H9 (cell line): ENCODE data around the gene HHAT. TPM values are rescaled to one million over a fixed set of nuclear protein-coding genes. Genes with fewer than 3 reads are reported as not detected.

ENCODE experiments used
- DNase-seq: peaks from one replicate; pipeline ENCODE4 v3.0.0-alpha.2; 2017
- H2AFZ ChIP-seq: one replicate; pipeline ENCODE4 v1.6.1; 2013; ENCODE audit warnings: mild to moderate bottlenecking, low read length, control low read depth, moderate library complexity
- H2AK5ac ChIP-seq: 2 replicates; pipeline ENCODE4 v1.6.1; 2013; ENCODE audit warnings: low read length, control low read depth, mixed read lengths; ENCODE audit not compliant: insufficient read length
- H2BK120ac ChIP-seq: one replicate; pipeline ENCODE4 v1.6.1; 2013; ENCODE audit warnings: low read depth, mild to moderate bottlenecking, low read length, control low read depth, inconsistent platforms; ENCODE audit not compliant: poor library complexity, severe bottlenecking
- H2BK12ac ChIP-seq: 2 replicates; pipeline ENCODE4 v1.6.1; 2013; ENCODE audit warnings: low read length, control low read depth, mixed read lengths, low read depth; ENCODE audit not compliant: insufficient read length
- H2BK15ac ChIP-seq: 2 replicates; pipeline ENCODE4 v1.6.1; 2013; ENCODE audit warnings: low read depth, low read length, control low read depth
- H2BK20ac ChIP-seq: one replicate; pipeline ENCODE4 v1.6.1; 2013; ENCODE audit warnings: low read depth, mild to moderate bottlenecking, low read length, control low read depth, inconsistent platforms; ENCODE audit not compliant: poor library complexity, severe bottlenecking
- H2BK5ac ChIP-seq: 2 replicates; pipeline ENCODE4 v1.6.1; 2013; ENCODE audit warnings: low read length, control low read depth, mixed read lengths; ENCODE audit not compliant: insufficient read length
- H3K14ac ChIP-seq: 2 replicates; pipeline ENCODE4 v1.6.1; 2013; ENCODE audit warnings: low read length, control low read depth; ENCODE audit not compliant: insufficient read depth
- H3K18ac ChIP-seq: 2 replicates; pipeline ENCODE4 v1.6.1; 2013; ENCODE audit warnings: low read depth, mild to moderate bottlenecking, mixed read lengths, low read length, control low read depth; ENCODE audit not compliant: insufficient read length
- H3K23ac ChIP-seq: 2 replicates; pipeline ENCODE4 v1.6.1; 2013; ENCODE audit warnings: low read length, control low read depth, mixed read lengths, low read depth; ENCODE audit not compliant: insufficient read length
- H3K23me2 ChIP-seq: 2 replicates; pipeline ENCODE4 v1.6.1; 2013; ENCODE audit warnings: low read depth, mild to moderate bottlenecking, mixed read lengths, low read length, control low read depth; ENCODE audit not compliant: insufficient read length, poor library complexity, severe bottlenecking
- H3K27ac ChIP-seq: 2 replicates; pipeline ENCODE4 v1.5.1; 2013; ENCODE audit warnings: low read length, control low read depth, mixed read lengths, low read depth; ENCODE audit not compliant: insufficient read length
- H3K27me3 ChIP-seq: 2 replicates; pipeline ENCODE4 v1.6.1; 2013; ENCODE audit warnings: low read length, control low read depth, inconsistent platforms; ENCODE audit not compliant: insufficient read depth
- H3K4ac ChIP-seq: 2 replicates; pipeline ENCODE4 v1.6.1; 2013; ENCODE audit warnings: low read depth, mild to moderate bottlenecking, control low read depth, inconsistent platforms, low read length, moderate library complexity
- H3K4me1 ChIP-seq: 2 replicates; pipeline ENCODE4 v1.6.1; 2013; ENCODE audit warnings: low read length, control low read depth, inconsistent platforms; ENCODE audit not compliant: insufficient read depth
- H3K4me2 ChIP-seq: 2 replicates; pipeline ENCODE4 v1.6.1; 2013; ENCODE audit warnings: low read length, control low read depth, mixed read lengths; ENCODE audit not compliant: insufficient read length, insufficient read depth
- H3K56ac ChIP-seq: 2 replicates; pipeline ENCODE4 v1.6.1; 2013; ENCODE audit warnings: low read depth, mild to moderate bottlenecking, mixed read lengths, low read length, control low read depth; ENCODE audit not compliant: insufficient read length
- H3K79me1 ChIP-seq: 2 replicates; pipeline ENCODE4 v1.6.1; 2013; ENCODE audit warnings: low read depth, mild to moderate bottlenecking, moderate library complexity, low read length, control low read depth, inconsistent platforms; ENCODE audit not compliant: insufficient read depth, poor library complexity, severe bottlenecking
- H3K79me2 ChIP-seq: 2 replicates; pipeline ENCODE4 v1.6.1; 2013; ENCODE audit warnings: low read length, control low read depth, inconsistent platforms; ENCODE audit not compliant: insufficient read depth
- H3K9ac ChIP-seq: 2 replicates; pipeline ENCODE4 v1.6.1; 2013; ENCODE audit warnings: low read length, control low read depth, mixed read lengths; ENCODE audit not compliant: insufficient read length; ENCODE audit errors: extremely low read depth
- H3K9me3 ChIP-seq: one replicate; pipeline ENCODE4 v1.6.1; 2013; ENCODE audit warnings: low read depth, low read length, inconsistent platforms; ENCODE audit not compliant: control insufficient read depth
- H3T11ph ChIP-seq: one replicate; pipeline ENCODE4 v1.6.1; 2013; ENCODE audit warnings: mild to moderate bottlenecking, low read length, control low read depth, inconsistent platforms
- H4K20me1 ChIP-seq: one replicate; pipeline ENCODE4 v1.6.1; 2013; ENCODE audit not compliant: control insufficient read depth, insufficient read length, insufficient read depth
- H4K5ac ChIP-seq: 2 replicates; pipeline ENCODE4 v1.6.1; 2013; ENCODE audit warnings: low read depth, mild to moderate bottlenecking, mixed read lengths, low read length, control low read depth; ENCODE audit not compliant: insufficient read length
- H4K8ac ChIP-seq: replicated peaks from 2 replicates; pipeline ENCODE4 v1.6.1; 2013; ENCODE audit warnings: low read length, control low read depth, mixed read lengths, low read depth; ENCODE audit not compliant: insufficient read length
- H4K91ac ChIP-seq: 2 replicates; pipeline ENCODE4 v1.6.1; 2013; ENCODE audit warnings: low read depth, mild to moderate bottlenecking, moderate library complexity, mixed read lengths, low read length, control low read depth; ENCODE audit not compliant: insufficient read length
- H3K27ac Mint-ChIP-seq, 3 experiments: 2 replicates in 2 of 3; 3 replicates in 1 of 3; pipeline ENCODE4 v1.8.0; 2020 to 2021; ENCODE audit warnings: mixed read lengths in 3 of 3, mild to moderate bottlenecking in 1 of 3, moderate library complexity in 1 of 3
- H3K27me3 Mint-ChIP-seq: 2 replicates; pipeline ENCODE4 v1.8.0; 2021; ENCODE audit warnings: low read depth, mild to moderate bottlenecking, moderate library complexity, mixed read lengths
- H3K36me3 Mint-ChIP-seq, 3 experiments: 2 replicates in 2 of 3; 3 replicates in 1 of 3; pipeline ENCODE4 v1.8.0; 2020 to 2021; ENCODE audit warnings: low read depth in 3 of 3, mixed read lengths in 3 of 3; ENCODE audit not compliant: insufficient read depth in 1 of 3
- H3K4me1 Mint-ChIP-seq, 2 experiments: 2 replicates each; pipeline ENCODE4 v1.8.0; 2020; ENCODE audit warnings: mixed read lengths in 2 of 2
- H3K4me3 Mint-ChIP-seq, 2 experiments: 2 replicates in 1 of 2; 3 replicates in 1 of 2; pipeline ENCODE4 v1.8.0; 2020 to 2021; ENCODE audit warnings: mild to moderate bottlenecking in 2 of 2, mixed read lengths in 2 of 2, moderate library complexity in 1 of 2
- H3K9me3 Mint-ChIP-seq, 2 experiments: 2 replicates in 1 of 2; 3 replicates in 1 of 2; pipeline ENCODE4 v1.8.0; 2020; ENCODE audit warnings: mild to moderate bottlenecking in 2 of 2, mixed read lengths in 2 of 2, moderate library complexity in 1 of 2
- CTCF ChIP-seq: fragments of 200-600 bp; sonication (generic); conservative IDR thresholded peaks from 3 replicates; pipeline ENCODE4 v1.8.0; 2021; ENCODE audit warnings: antibody characterized with exemption, mild to moderate bottlenecking
- WGBS: extraction: QIAGEN DNeasy Blood & Tissue Kit; methylation state at CpG from one replicate; pipeline ENCODE4 v1.1.7; 2013; ENCODE audit warnings: missing lambda C conversion rate, low lambda C conversion rate, mixed read lengths; ENCODE audit not compliant: insufficient read length; ENCODE audit errors: extremely low coverage; 5-methylcytosine and 5-hydroxymethylcytosine counted together
- total RNA-seq: library from RNA; stranded (reverse); gene quantifications from 2 replicates; pipeline ENCODE4 v1.2.1, GENCODE V29; 2021

HHAT gene
- total RNA-seq, 1 experiment from 2014 or later, result 0.48 TPM

DNA sequence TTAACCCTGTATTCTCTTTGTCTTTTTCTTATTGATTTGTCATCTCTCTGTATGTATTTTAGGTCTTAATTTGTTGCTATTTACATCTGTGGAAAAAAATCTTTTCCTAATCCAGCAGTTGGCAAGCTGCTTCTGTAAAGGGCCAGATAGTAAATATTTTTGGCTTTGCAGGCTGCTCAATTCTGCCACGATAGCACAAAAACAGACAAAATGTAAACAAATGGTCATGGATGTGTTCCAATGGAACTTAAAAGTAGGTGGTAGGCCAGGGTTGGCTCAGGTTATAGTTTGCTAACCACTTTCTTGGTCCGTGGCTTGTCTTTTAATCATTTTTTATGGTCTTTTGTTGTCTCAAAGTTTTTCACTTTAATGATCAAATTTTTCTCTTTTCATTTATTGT is 371.8 kb downstream of the HHAT start:
- Histone ChIP-seq H2BK12ac (no peak overlapping the region), H3K79me1 (no peaks in the 10 kb centered on the region), H3K4me1 (no peaks in the 10 kb centered on the region), H4K91ac (no peak overlapping the region), H2AK5ac (no peak overlapping the region), H3K23me2 (no peaks in the 10 kb centered on the region), H3K14ac (no peak overlapping the region), H2BK120ac (no peak overlapping the region), H4K5ac (no peak overlapping the region), H4K20me1 (no peaks in the 10 kb centered on the region), H2BK20ac (no peak overlapping the region), H2BK5ac (no peak overlapping the region), H3T11ph (no peak overlapping the region), H3K23ac (no peak overlapping the region), H3K18ac (no peak overlapping the region), H3K56ac (no peak overlapping the region), H3K27me3 (no peaks in the 10 kb centered on the region), H3K27ac (no peak overlapping the region), H3K9me3 (no peaks in the 10 kb centered on the region), H3K79me2 (no peaks in the 10 kb centered on the region), H3K4ac (no peak overlapping the region), H3K4me2 (no peak overlapping the region), H2BK15ac (no peak overlapping the region), H4K8ac (no peak overlapping the region), H3K9ac (no peak overlapping the region), H2AFZ (no peak overlapping the region)
- Mint-ChIP-seq H3K4me3 (no peak overlapping the region), H3K9me3 (no peaks in the 10 kb centered on the region; a peak in 1 of 5 replicates), H3K36me3 (peaks cover 0 to 7% (median 0%) of the 10 kb centered on the region in 3 experiments; a peak in 2 of 7 replicates), H3K27ac (no peak overlapping the region), H3K4me1 (peaks cover 10 to 17% of the 10 kb centered on the region in 2 experiments), H3K27me3 (no peaks in the 10 kb centered on the region)
- WGBS, result no CpG with 5 or more reads among the region's 2 CpGs
- no peak for TF ChIP-seq CTCF
- no peak for DNase-seq
